Endothelial cell of umbilical vein (primary cell): ENCODE measurements around the gene SCYGR1. TPM values are rescaled to one million over a fixed set of nuclear protein-coding genes. Genes with fewer than 3 reads are reported as not detected.

Experiments
- BruUV-seq: library from RNA; stranded (reverse); fragments of 400-500 nt; replicated peaks from 2 replicates; lab custom pipeline; 2021; lab: Mats Ljungman, UMichigan
- CTCF ChIA-PET: fragments of 300-600, 350-600 bp; sonication (Branson Sonifier 250); formaldehyde crosslinking; loops from one replicate; lab custom pipeline; 2021; ENCODE audit warnings: antibody characterized with exemption, inconsistent platforms; lab: Charles Lee
- POLR2A ChIA-PET: fragments of 300-600, 350-600 bp; sonication (Branson Sonifier 250); formaldehyde crosslinking; loops from one replicate; lab custom pipeline; 2021; ENCODE audit warnings: antibody characterized with exemption, inconsistent platforms; lab: Charles Lee
- DNase-seq: peaks from one replicate; pipeline ENCODE4 v3.0.0-alpha.2; 2011; ENCODE audit warnings: low read depth, low spot score
- FAIRE-seq: peaks from 2 replicates; lab custom pipeline; 2011; peaks lifted over from hg19 to GRCh38; lab: Jason Lieb, UNC
- H2AFZ ChIP-seq: 2 replicates; pipeline ENCODE4 v1.6.0; 2012; ENCODE audit warnings: low read depth, low read length, control low read depth, inconsistent platforms
- H3K27ac ChIP-seq: 2 replicates; pipeline ENCODE4 v1.5.1; 2011; ENCODE audit warnings: low read depth, mild to moderate bottlenecking, control low read depth, low read length, moderate library complexity; ENCODE audit not compliant: insufficient read depth
- H3K27me3 ChIP-seq, 2 experiments: 2 replicates each; pipeline versions ENCODE4 v1.6.0 to v1.6.1; 2011; ENCODE audit warnings: low read length in 2 of 2, mixed read lengths in 1 of 2; ENCODE audit not compliant: control insufficient read depth in 2 of 2, insufficient read depth in 2 of 2
- H3K36me3 ChIP-seq, 2 experiments: 2 replicates in 1 of 2; 3 replicates in 1 of 2; pipeline ENCODE4 v1.5.1; 2011; ENCODE audit warnings: low read length in 2 of 2, mild to moderate bottlenecking in 1 of 2, moderate library complexity in 1 of 2; ENCODE audit not compliant: control insufficient read depth in 2 of 2, insufficient read depth in 2 of 2; ENCODE audit errors: extremely low read depth in 1 of 2
- H3K4me1 ChIP-seq: 3 replicates; pipeline ENCODE4 v1.5.1; 2011; ENCODE audit warnings: mild to moderate bottlenecking, low read length; ENCODE audit not compliant: control insufficient read depth, insufficient read depth; ENCODE audit errors: extremely low read depth
- H3K4me2 ChIP-seq: 2 replicates; pipeline ENCODE4 v1.6.1; 2011; ENCODE audit warnings: low read length, control low read depth, mixed read lengths; ENCODE audit not compliant: insufficient read depth
- H3K4me3 ChIP-seq, 3 experiments: fragments of 200-600 bp in 1 of 3; sonication (generic), shearing (Covaris generic) in 1 of 3; replicated peaks in 1 of 3; 2 replicates each; pipeline ENCODE4 v1.5.1; 2011 to 2016; ENCODE audit warnings: control low read depth in 3 of 3, low read length in 3 of 3, mild to moderate bottlenecking in 2 of 3, inconsistent platforms in 1 of 3, low read depth in 1 of 3, moderate library complexity in 1 of 3; ENCODE audit not compliant: insufficient read depth in 1 of 3
- H3K79me2 ChIP-seq: 2 replicates; pipeline ENCODE4 v1.6.0; 2012; ENCODE audit warnings: low read length, inconsistent platforms; ENCODE audit not compliant: control insufficient read depth, insufficient read depth
- H3K9ac ChIP-seq: replicated peaks from 2 replicates; pipeline ENCODE3; 2011; ENCODE audit warnings: low read length, control low read depth; ENCODE audit not compliant: insufficient read depth; ENCODE audit errors: extremely low read depth
- H3K9me1 ChIP-seq: replicated peaks from 3 replicates; pipeline ENCODE4 v1.6.0; 2011; ENCODE audit warnings: mild to moderate bottlenecking, low read length; ENCODE audit not compliant: control insufficient read depth, insufficient read depth; ENCODE audit errors: extremely low read depth
- H3K9me3 ChIP-seq: replicated peaks from 2 replicates; pipeline ENCODE4 v1.5.1; 2012; ENCODE audit warnings: low read length, inconsistent platforms; ENCODE audit not compliant: control insufficient read depth, insufficient read depth
- H4K20me1 ChIP-seq: replicated peaks from 2 replicates; pipeline ENCODE3; 2011; ENCODE audit warnings: mild to moderate bottlenecking, low read length; ENCODE audit not compliant: control insufficient read depth, insufficient read depth; ENCODE audit errors: extremely low read depth
- CTCF ChIP-seq, 2 donors: IDR thresholded peaks; 1 replicate in 1 of 2; 2 replicates in 1 of 2; pipeline ENCODE4 v1.5.1; 2011; ENCODE audit warnings: low read length in 2 of 2, mild to moderate bottlenecking in 2 of 2, moderate library complexity in 2 of 2, control low read depth in 1 of 2, inconsistent platforms in 1 of 2, low read depth in 1 of 2; ENCODE audit not compliant: insufficient read depth in 1 of 2; ENCODE audit errors: extremely low read depth in 1 of 2
- EZH2 ChIP-seq: IDR thresholded peaks from 2 replicates; pipeline ENCODE4 v1.6.1; 2012; ENCODE audit warnings: borderline replicate concordance, low read depth, mild to moderate bottlenecking, moderate library complexity, low read length, inconsistent platforms; ENCODE audit not compliant: severe bottlenecking
- FOS ChIP-seq: IDR thresholded peaks from 2 replicates; pipeline ENCODE4 v1.6.1; 2011; ENCODE audit warnings: mild to moderate bottlenecking, low read length, moderate library complexity, borderline replicate concordance; ENCODE audit not compliant: insufficient read depth
- GATA2 ChIP-seq: IDR thresholded peaks from 2 replicates; pipeline ENCODE4 v1.7.0; 2011; ENCODE audit warnings: low read depth, mild to moderate bottlenecking, moderate library complexity, mixed read lengths, low read length; ENCODE audit not compliant: insufficient read length, insufficient read depth
- JUN ChIP-seq: IDR thresholded peaks from 2 replicates; pipeline ENCODE4 v1.6.1; 2011; ENCODE audit warnings: borderline replicate concordance, low read depth; ENCODE audit not compliant: insufficient read length, insufficient read depth
- MAX ChIP-seq: IDR thresholded peaks from 2 replicates; pipeline ENCODE4 v1.6.1; 2011; ENCODE audit not compliant: insufficient read depth, insufficient read length
- MYC ChIP-seq: IDR thresholded peaks from one replicate; pipeline ENCODE4 v1.6.1; 2011; ENCODE audit warnings: mild to moderate bottlenecking, low read depth, low read length
- POLR2A ChIP-seq: IDR thresholded peaks from 2 replicates; pipeline ENCODE4 v1.6.1; 2012; ENCODE audit warnings: low read depth, mild to moderate bottlenecking, control low read depth, low read length
- POLR2AphosphoS5 ChIP-seq: IDR thresholded peaks from 2 replicates; pipeline ENCODE4 v1.6.1; 2012; ENCODE audit warnings: low read depth, mild to moderate bottlenecking, control low read depth, low read length, moderate library complexity; ENCODE audit not compliant: insufficient read depth
- dilution Hi-C: fragments of 300-500 bp; cut with MboI; formaldehyde crosslinking; loops from one replicate; pipeline ENCODE4 v1.15.0; 2019; ENCODE audit warnings: low sequenced_read_pairs; ENCODE audit not compliant: extremely low pct_ligation_motif_present
- intact Hi-C: fragments of 100-400 bp; cut with micrococcal nuclease; formaldehyde crosslinking; loops from one replicate; pipeline ENCODE4 v1.10.0; 2022
- polyA plus RNA-seq, 4 experiments: library from polyadenylated mRNA; depleted of rRNA in 3 of 4; stranded (reverse) in 3 of 4; unstranded in 1 of 4; fragments of >200 nt; gene quantifications; 2 replicates each; pipeline versions ENCODE4 v1.2.1 to v1.2.3, GENCODE V29; 2011 to 2012; ENCODE audit warnings: missing spikeins in 1 of 4
- total RNA-seq: library from RNA; stranded (reverse); gene quantifications from 2 replicates; pipeline ENCODE4 v1.2.3, GENCODE V29; 2021

SCYGR1 gene
- total and polyA plus RNA-seq, 2 donors (not counting 3 experiments of a cell fraction or from before 2014, with no cell fraction given): not detected

- H3K9ac ChIP-seq: no peak overlapping the region
- dilution Hi-C loops: no loop called here
- no peak overlapping the region for H3K4me2 ChIP-seq
- no peak overlapping the region for H2AFZ ChIP-seq
- CTCF ChIA-PET: interaction anchor here (0.8 kb wide), 1 partner anchor 18 kb away, joined by 3 read pairs; no protein-coding TSS in a partner anchor
- no peaks in the 10 kb centered on the region for H3K9me1 ChIP-seq
- intact Hi-C loops: no loop called here
- DNase-seq (no peak), FAIRE-seq (no peak)
- no peaks in the 10 kb centered on the region for H3K79me2 ChIP-seq
- H3K36me3 ChIP-seq: peaks cover 2 to 5% of the 10 kb centered on the region in 2 experiments
- TF ChIP-seq CTCF (IDR thresholded peaks at IDR 0.05; ENCODE audit: extremely low read depth in 1 of 2, insufficient read depth in 1 of 2, low read depth in 1 of 2, low read length in 2 of 2) (no peak), GATA2 (no peak), POLR2A (no peak)
- H3K9me3 ChIP-seq: no peaks in the 10 kb centered on the region
- H3K4me3 ChIP-seq: no peak overlapping the region
- POLR2A ChIA-PET: no interaction called here
- H4K20me1 ChIP-seq: no peaks in the 10 kb centered on the region
- BruUV-seq: no TSS peak
- no peaks in the 10 kb centered on the region for H3K27me3 ChIP-seq
- H3K27ac ChIP-seq: no peak overlapping the region
- H3K4me1 ChIP-seq: no peaks in the 10 kb centered on the region
Measured at GRCh38 chr2:227347117-227347516, 40.6 kb downstream of the SCYGR1 start.

DNA sequence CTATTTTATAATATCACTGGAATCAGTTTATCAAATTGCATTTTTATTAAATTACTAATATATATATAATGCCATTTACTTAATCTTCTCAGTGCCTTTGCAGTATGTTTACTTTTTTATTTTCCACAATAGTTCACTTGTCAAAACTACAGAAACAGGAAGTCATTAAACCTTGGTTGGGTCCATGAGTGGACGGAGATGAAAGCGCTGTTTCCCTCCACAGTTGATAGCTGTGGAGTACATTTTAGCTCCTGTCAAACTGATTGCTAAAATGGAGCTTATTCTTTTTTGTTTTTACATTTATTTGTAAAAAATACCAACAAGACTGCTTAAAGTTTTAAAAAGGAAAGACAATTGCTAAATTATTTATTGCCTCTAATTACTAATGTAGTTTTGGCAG lies 43.5 kb downstream of the SCYGR1 start:
- TF ChIP-seq MAX (no peak), POLR2A (no peak), CTCF (IDR thresholded peaks at IDR 0.05; ENCODE audit: extremely low read depth in 1 of 2, insufficient read depth in 1 of 2, low read depth in 1 of 2, low read length in 2 of 2) (no peak), EZH2 (no peak), POLR2AphosphoS5 (no peak), FOS (no peak), JUN (no peak), GATA2 (no peak), MYC (no peak)
- Histone ChIP-seq H3K4me1 (no peaks in the 10 kb centered on the region), H3K4me2 (no peak overlapping the region), H3K36me3 (peaks cover 3 to 6% of the 10 kb centered on the region in 2 experiments), H3K9me1 (no peaks in the 10 kb centered on the region), H3K9me3 (no peaks in the 10 kb centered on the region), H4K20me1 (no peaks in the 10 kb centered on the region), H3K4me3 (no peak overlapping the region), H3K27me3 (no peaks in the 10 kb centered on the region), H3K27ac (no peak overlapping the region), H2AFZ (no peak overlapping the region), H3K79me2 (no peaks in the 10 kb centered on the region), H3K9ac (no peak overlapping the region)
- BruUV-seq: no TSS peak
- dilution Hi-C loops (no loop called here), intact Hi-C loops (no loop called here)
- no peak for FAIRE-seq
- ChIA-PET CTCF (interaction anchor here (0.9 kb wide), 1 partner anchor 23 kb away, joined by 3 read pairs; no protein-coding TSS in a partner anchor), POLR2A (no interaction called here)
- no peak for DNase-seq
